HepG2 (cell line): ENCODE data around the gene HPD. TPM values are rescaled to one million over a fixed set of nuclear protein-coding genes. Genes with fewer than 3 reads are reported as not detected.

Experiments used
- AKNA ChIP-seq: sonication (generic); formaldehyde crosslinking; IDR thresholded peaks from 2 replicates; pipeline ENCODE4 v1.4.0; 2020; ENCODE audit warnings: missing genetic modification reagents, borderline replicate concordance
- BRCA1 ChIP-seq: sonication (generic); formaldehyde crosslinking; IDR thresholded peaks from 2 replicates; pipeline ENCODE4 v1.4.0; 2020; ENCODE audit warnings: missing genetic modification reagents
- DBP ChIP-seq: sonication (generic); formaldehyde crosslinking; IDR thresholded peaks from 2 replicates; pipeline ENCODE4 v1.4.0; 2020; ENCODE audit warnings: missing genetic modification reagents; ENCODE audit errors: not compliant biosample characterization
- FOXK2 ChIP-seq: fragments of 450-650 bp; IDR thresholded peaks from 2 replicates; pipeline ENCODE4 v1.6.1; 2016
- MATR3 ChIP-seq: sonication (generic); formaldehyde crosslinking; IDR thresholded peaks from 2 replicates; pipeline ENCODE4 v1.4.0; 2020; ENCODE audit warnings: missing genetic modification reagents
- MAZ ChIP-seq, 2 experiments: sonication (generic) in 1 of 2; formaldehyde crosslinking in 1 of 2; IDR thresholded peaks; 2 replicates each; pipeline versions ENCODE4 v1.5.0 to v1.6.1; 2012 to 2020; ENCODE audit warnings: low read depth in 2 of 2, mild to moderate bottlenecking in 2 of 2, borderline replicate concordance in 1 of 2, improper control_type of control experiment in 1 of 2, low read length in 1 of 2, missing genetic modification reagents in 1 of 2, moderate library complexity in 1 of 2
- RARA ChIP-seq: IDR thresholded peaks from 2 replicates; pipeline ENCODE4 v1.6.1; 2016; ENCODE audit warnings: missing genetic modification reagents, missing compliant biosample characterization
- SIX4 ChIP-seq: sonication (generic); formaldehyde crosslinking; IDR thresholded peaks from 2 replicates; pipeline ENCODE4 v1.4.0; 2020; ENCODE audit warnings: missing genetic modification reagents
- SRSF9 ChIP-seq: fragments of 200-400 bp; formaldehyde crosslinking; IDR thresholded peaks from 2 replicates; pipeline ENCODE4 v1.6.1; 2018; ENCODE audit warnings: borderline replicate concordance, mild to moderate bottlenecking, low read depth, low read length; ENCODE audit not compliant: insufficient read depth, poor library complexity, severe bottlenecking
- ZBTB10 ChIP-seq: sonication (generic); formaldehyde crosslinking; IDR thresholded peaks from 2 replicates; pipeline ENCODE4 v1.4.0; 2020; ENCODE audit warnings: missing genetic modification reagents, borderline replicate concordance
- ZBTB8A ChIP-seq: sonication (generic); formaldehyde crosslinking; IDR thresholded peaks from 2 replicates; pipeline ENCODE4 v1.4.0; 2020; ENCODE audit warnings: mild to moderate bottlenecking, low read depth, missing genetic modification reagents, borderline replicate concordance
- ZNF20 ChIP-seq: sonication (generic); formaldehyde crosslinking; IDR thresholded peaks from 2 replicates; pipeline ENCODE4 v1.4.0; 2020; ENCODE audit warnings: mild to moderate bottlenecking, moderate library complexity, missing genetic modification reagents
- ZNF264 ChIP-seq: sonication (generic); formaldehyde crosslinking; IDR thresholded peaks from 2 replicates; pipeline ENCODE4 v1.4.0; 2020; ENCODE audit warnings: missing genetic modification reagents
- ZNF574 ChIP-seq: sonication (generic); formaldehyde crosslinking; IDR thresholded peaks from 2 replicates; pipeline ENCODE4 v1.4.0; 2020; ENCODE audit warnings: missing genetic modification reagents
- ZNF580 ChIP-seq: IDR thresholded peaks from 2 replicates; pipeline ENCODE4 v1.6.1; 2016; ENCODE audit warnings: low read depth, borderline replicate concordance
- ZNF839 ChIP-seq: sonication (generic); formaldehyde crosslinking; IDR thresholded peaks from 2 replicates; pipeline ENCODE4 v1.4.0; 2020; ENCODE audit warnings: missing genetic modification reagents, mild to moderate bottlenecking, borderline replicate concordance
- polyA plus RNA-seq, 8 experiments: library from polyadenylated mRNA; depleted of rRNA in 3 of 8; stranded (reverse) in 7 of 8; unstranded in 1 of 8; fragments of >200 nt; fragmentation: Illumina TruSeq in 4 of 8; extraction: Trizol in 4 of 8; gene quantifications; 2 replicates each; pipeline versions ENCODE4 v1.2.1 to v1.2.3, GENCODE V29; 2011 to 2016; ENCODE audit warnings: low read depth in 4 of 8, missing spikeins in 1 of 8, mixed read lengths in 1 of 8; ENCODE audit not compliant: insufficient read depth in 1 of 8
- total RNA-seq, 5 experiments: library from RNA; depleted of rRNA; stranded (reverse); fragments of >200 nt; fragmentation: Illumina TruSeq; extraction: Trizol; gene quantifications; 2 replicates each; pipeline ENCODE4 v1.2.3, GENCODE V29; 2016; ENCODE audit warnings: low read depth in 1 of 5

HPD gene
- total and polyA plus RNA-seq, 2 of the 13 experiments (the other 11 are each of a cell fraction or from before 2014, with no cell fraction given): 120 to 195 TPM

GRCh38 chr12:121888478-121889273 lies 30.0 kb upstream of the HPD start, which contains the start of gene PSMD9 (continued):
- no peak for TF ChIP-seq DBP (CRISPR knock-in tag)
- TF ChIP-seq SRSF9: no peak
- no peak for TF ChIP-seq AKNA (CRISPR knock-in tag)
- peak; percentile 78; the same call in 1 of the 2 replicates for TF ChIP-seq FOXK2
- peak; percentile 84 for TF ChIP-seq ZBTB10
- no peak for TF ChIP-seq BRCA1 (CRISPR knock-in tag)
- no peak for TF ChIP-seq MATR3 (CRISPR knock-in tag)
- peak; percentile 58 for TF ChIP-seq RARA (CRISPR knock-in tag)
- no peak for TF ChIP-seq ZNF20
- 0 out of 2 replicates have a peak, but pooled peaks have one; percentile 69 for TF ChIP-seq ZNF839 (CRISPR knock-in tag)
- peak; percentile 95; the same call in 1 of the 2 replicates for TF ChIP-seq ZBTB8A (CRISPR knock-in tag)
- TF ChIP-seq ZNF580: peak; percentile 99
- no peak for TF ChIP-seq ZNF264
- TF ChIP-seq MAZ (IDR thresholded peaks at IDR 0.05; ENCODE audit: borderline replicate concordance, low read depth, low read length): no peak
- TF ChIP-seq MAZ (CRISPR knock-in tag; IDR thresholded peaks at IDR 0.05; ENCODE audit: low read depth): peak; percentile 92
- TF ChIP-seq ZNF574: no peak; the same call in none of the 2 replicates
- peak; percentile 53; the same call in 1 of the 2 replicates for TF ChIP-seq SIX4
